ENCODE measurements around the gene GMEB2. TPM values are rescaled to one million over a fixed set of nuclear protein-coding genes. Genes with fewer than 3 reads are reported as not detected.

GMEB2 gene
- total RNA-seq, 1 donor from 2014 or later: 8.0 TPM

DNA sequence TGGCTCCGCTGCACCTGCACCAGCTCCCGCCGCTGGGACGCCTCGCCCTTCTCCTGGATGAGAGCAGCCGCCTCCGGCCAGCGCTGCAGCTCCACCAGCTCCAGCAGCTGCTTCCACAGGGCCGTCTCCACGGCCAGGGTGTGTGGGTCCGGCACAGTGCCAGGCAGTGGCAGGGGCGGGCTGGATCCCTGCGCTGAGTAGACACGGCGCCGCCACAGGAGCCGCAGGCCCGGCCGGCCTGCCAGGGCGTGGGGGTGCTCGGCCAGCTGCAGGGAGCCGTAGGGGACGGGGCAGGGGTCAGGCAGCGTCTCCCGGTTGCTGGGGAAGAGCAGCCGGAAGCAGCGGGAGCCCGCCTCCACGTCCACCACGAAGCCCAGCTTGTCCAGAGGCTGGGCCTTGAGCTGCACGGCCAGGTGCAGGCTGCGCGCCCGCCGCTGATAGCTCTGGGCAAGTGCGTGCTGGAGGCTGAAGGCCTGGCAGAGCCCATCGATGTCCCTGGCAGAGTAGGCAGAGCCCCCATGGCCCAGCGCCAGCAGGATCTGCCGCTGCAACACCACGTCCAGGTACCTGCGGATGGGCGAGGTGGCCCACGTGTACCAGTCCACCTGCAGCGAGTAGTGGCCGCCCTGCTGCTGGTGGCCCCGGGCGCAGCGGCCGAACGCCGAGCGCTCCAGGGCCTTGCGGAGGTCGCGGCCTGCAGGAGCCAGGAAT, 63.5 kb downstream of the GMEB2 start:
- no peaks in the 10 kb centered on the region for H3K36me3 ChIP-seq
- no peaks in the 10 kb centered on the region for H3K4me1 ChIP-seq
- no peak for DNase-seq (ENCODE audit: low spot score)
- no peaks in the 10 kb centered on the region for H3K27me3 Mint-ChIP-seq (ENCODE audit: insufficient read depth, low read depth)
- no peak overlapping the region for H3K4me3 ChIP-seq
- H3K4me3 Mint-ChIP-seq: no peak overlapping the region
- H3K27me3 ChIP-seq: no peaks in the 10 kb centered on the region
- TF ChIP-seq EZH2 (IDR thresholded peaks at IDR 0.05) (no peak), EZH2phosphoT487 (IDR thresholded peaks at IDR 0.05) (no peak)
- H3K27ac ChIP-seq: no peak overlapping the region
- no peak overlapping the region for H3K9ac ChIP-seq
- H3K9me3 ChIP-seq (ENCODE audit: low read depth): no peaks in the 10 kb centered on the region
- H3K27ac Mint-ChIP-seq: no peak overlapping the region
- no peaks in the 10 kb centered on the region for H3F3A ChIP-seq (ENCODE audit: low read depth)
- no peaks in the 10 kb centered on the region for H3K79me2 ChIP-seq (ENCODE audit: low read depth)
- no peaks in the 10 kb centered on the region for H3K4me1 Mint-ChIP-seq
- H4K20me1 ChIP-seq (ENCODE audit: low read depth): no peaks in the 10 kb centered on the region
- no peaks in the 10 kb centered on the region for H3K36me3 Mint-ChIP-seq
- H2AFZ ChIP-seq (replicated peaks): no peak overlapping the region
- H3K4me2 ChIP-seq: no peak overlapping the region
- no peaks in the 10 kb centered on the region for H3K9me3 Mint-ChIP-seq

DNA sequence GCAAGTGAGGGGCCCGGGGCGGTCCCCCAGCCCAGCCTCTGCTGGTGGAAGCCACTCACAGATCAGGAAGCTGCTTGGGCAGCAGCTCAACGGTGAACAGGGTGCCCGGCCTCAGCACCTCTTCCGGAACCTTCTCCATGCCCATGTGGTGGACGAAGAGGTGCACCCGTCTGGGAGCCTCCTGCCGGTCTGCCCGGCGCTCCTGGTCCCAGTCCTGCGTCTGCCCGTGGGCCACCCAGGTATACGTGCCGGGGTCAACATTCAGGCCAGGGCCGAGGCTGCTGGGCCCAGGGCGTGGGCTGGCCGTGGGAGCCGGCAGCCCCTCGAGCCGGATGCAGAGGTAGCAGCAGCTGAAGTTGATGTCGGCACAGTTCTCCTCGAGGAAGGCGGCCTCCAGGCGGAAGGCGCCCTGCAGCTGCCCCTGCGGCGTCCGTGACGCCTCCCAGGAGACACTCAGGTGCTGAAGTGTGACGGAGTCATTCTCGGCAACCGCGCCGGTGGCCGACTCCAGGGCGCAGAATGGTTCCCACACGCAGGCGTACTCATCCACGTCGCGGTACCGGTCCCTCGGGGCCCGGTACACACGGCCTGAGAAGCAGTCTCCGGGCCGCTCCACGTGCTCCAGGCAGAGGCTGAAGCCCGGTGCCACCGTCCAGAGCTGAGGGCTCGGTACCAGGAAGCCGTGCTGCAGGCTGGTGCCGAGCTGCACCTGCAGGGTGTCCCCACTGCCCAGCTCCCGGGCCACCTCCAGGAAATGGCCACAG, 64.3 kb downstream of the GMEB2 start:
- no peak overlapping the region for H2AFZ ChIP-seq (replicated peaks)
- H3K4me1 ChIP-seq: no peaks in the 10 kb centered on the region
- H3K9me3 Mint-ChIP-seq: no peaks in the 10 kb centered on the region
- no peak overlapping the region for H3K27ac Mint-ChIP-seq
- no peak overlapping the region for H3K4me3 ChIP-seq
- H3K27me3 Mint-ChIP-seq (ENCODE audit: insufficient read depth, low read depth): no peaks in the 10 kb centered on the region
- no peak overlapping the region for H3K4me3 Mint-ChIP-seq
- no peak overlapping the region for H3K9ac ChIP-seq
- no peak overlapping the region for H3K4me2 ChIP-seq
- H3F3A ChIP-seq (ENCODE audit: low read depth): no peaks in the 10 kb centered on the region
- no peaks in the 10 kb centered on the region for H3K36me3 ChIP-seq
- no peaks in the 10 kb centered on the region for H3K36me3 Mint-ChIP-seq
- no peaks in the 10 kb centered on the region for H3K79me2 ChIP-seq (ENCODE audit: low read depth)
- TF ChIP-seq EZH2 (IDR thresholded peaks at IDR 0.05): no peak
- TF ChIP-seq EZH2phosphoT487 (IDR thresholded peaks at IDR 0.05): no peak
- TF ChIP-seq, protein P1, sequence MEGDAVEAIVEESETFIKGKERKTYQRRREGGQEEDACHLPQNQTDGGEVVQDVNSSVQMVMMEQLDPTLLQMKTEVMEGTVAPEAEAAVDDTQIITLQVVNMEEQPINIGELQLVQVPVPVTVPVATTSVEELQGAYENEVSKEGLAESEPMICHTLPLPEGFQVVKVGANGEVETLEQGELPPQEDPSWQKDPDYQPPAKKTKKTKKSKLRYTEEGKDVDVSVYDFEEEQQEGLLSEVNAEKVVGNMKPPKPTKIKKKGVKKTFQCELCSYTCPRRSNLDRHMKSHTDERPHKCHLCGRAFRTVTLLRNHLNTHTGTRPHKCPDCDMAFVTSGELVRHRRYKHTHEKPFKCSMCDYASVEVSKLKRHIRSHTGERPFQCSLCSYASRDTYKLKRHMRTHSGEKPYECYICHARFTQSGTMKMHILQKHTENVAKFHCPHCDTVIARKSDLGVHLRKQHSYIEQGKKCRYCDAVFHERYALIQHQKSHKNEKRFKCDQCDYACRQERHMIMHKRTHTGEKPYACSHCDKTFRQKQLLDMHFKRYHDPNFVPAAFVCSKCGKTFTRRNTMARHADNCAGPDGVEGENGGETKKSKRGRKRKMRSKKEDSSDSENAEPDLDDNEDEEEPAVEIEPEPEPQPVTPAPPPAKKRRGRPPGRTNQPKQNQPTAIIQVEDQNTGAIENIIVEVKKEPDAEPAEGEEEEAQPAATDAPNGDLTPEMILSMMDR (IDR thresholded peaks at IDR 0.05): no peak
- no peak overlapping the region for H3K27ac ChIP-seq
- no peaks in the 10 kb centered on the region for H4K20me1 ChIP-seq (ENCODE audit: low read depth)
- H3K27me3 ChIP-seq: no peaks in the 10 kb centered on the region
- no peaks in the 10 kb centered on the region for H3K4me1 Mint-ChIP-seq
- no peaks in the 10 kb centered on the region for H3K9me3 ChIP-seq (ENCODE audit: low read depth)
- DNase-seq (ENCODE audit: low spot score): no peak

DNA sequence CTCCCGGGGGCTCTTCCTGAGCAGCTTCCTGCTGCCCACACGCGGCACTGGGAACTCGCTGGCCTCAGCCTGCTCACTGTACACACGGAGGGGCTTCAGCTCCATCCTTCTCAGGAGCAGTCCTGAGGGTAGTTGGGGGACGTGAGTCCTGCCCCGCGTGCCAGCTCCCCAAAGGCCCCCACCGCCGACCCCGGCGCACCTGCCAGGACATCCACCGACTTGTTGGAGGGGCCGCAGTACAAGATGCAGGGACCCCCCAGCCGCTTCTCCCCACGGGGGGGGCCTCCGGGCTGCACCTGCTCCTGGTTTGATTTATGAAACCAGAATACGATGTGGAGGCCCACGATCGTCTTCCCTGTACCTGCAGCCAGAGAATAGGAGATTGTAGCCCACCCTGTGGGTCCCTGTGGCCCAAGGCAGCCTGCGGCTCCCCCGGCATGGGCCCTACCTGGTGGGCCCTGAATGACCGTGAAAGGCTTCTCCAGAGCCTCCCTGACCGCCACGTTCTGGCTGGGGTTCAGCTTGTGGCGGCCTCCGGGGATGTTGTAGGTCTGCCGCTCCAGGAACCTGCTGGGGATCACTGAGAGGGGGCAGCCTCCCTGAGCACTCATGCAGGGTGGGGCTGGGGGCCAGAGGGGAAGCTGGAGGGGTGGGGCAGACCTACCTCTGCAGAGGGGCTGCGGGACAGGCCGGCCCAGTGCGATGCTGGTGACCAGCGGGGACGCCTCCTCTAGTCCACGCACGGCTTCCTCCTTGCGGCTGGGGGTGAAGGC, 65.1 kb downstream of the GMEB2 start:
- H3K4me1 Mint-ChIP-seq: peaks cover 5% of the 10 kb centered on the region
- H3K27me3 Mint-ChIP-seq (ENCODE audit: insufficient read depth, low read depth): peaks cover 4% of the 10 kb centered on the region
- H3K4me3 Mint-ChIP-seq: no peak overlapping the region
- DNase-seq (ENCODE audit: low spot score): no peak
- Histone ChIP-seq H3K4me3 (no peak overlapping the region), H3K9me3 (ENCODE audit: low read depth) (no peaks in the 10 kb centered on the region), H3F3A (ENCODE audit: low read depth) (no peaks in the 10 kb centered on the region), H3K9ac (no peak overlapping the region), H3K79me2 (ENCODE audit: low read depth) (no peaks in the 10 kb centered on the region), H3K4me2 (no peak overlapping the region), H3K27ac (no peak overlapping the region), H4K20me1 (ENCODE audit: low read depth) (no peaks in the 10 kb centered on the region), H3K27me3 (no peaks in the 10 kb centered on the region), H2AFZ (replicated peaks) (no peak overlapping the region), H3K36me3 (no peaks in the 10 kb centered on the region), H3K4me1 (peaks cover 8% of the 10 kb centered on the region)
- peaks cover 2% of the 10 kb centered on the region for H3K9me3 Mint-ChIP-seq
- H3K36me3 Mint-ChIP-seq: peaks cover 2% of the 10 kb centered on the region
- H3K27ac Mint-ChIP-seq: no peak overlapping the region
- TF ChIP-seq EZH2phosphoT487 (IDR thresholded peaks at IDR 0.05) (no peak), EZH2 (IDR thresholded peaks at IDR 0.05) (no peak)
- TF ChIP-seq, protein P1 (IDR thresholded peaks at IDR 0.05): no peak
